OCI-M2 (cell line): ENCODE results near the gene NAT9.

Experiments
- DNase-seq: peaks from one replicate; lab custom pipeline; 2025; ENCODE audit not compliant: unreplicated experiment; lab: John Stamatoyannopoulos, UW

NAT9 gene

DNA sequence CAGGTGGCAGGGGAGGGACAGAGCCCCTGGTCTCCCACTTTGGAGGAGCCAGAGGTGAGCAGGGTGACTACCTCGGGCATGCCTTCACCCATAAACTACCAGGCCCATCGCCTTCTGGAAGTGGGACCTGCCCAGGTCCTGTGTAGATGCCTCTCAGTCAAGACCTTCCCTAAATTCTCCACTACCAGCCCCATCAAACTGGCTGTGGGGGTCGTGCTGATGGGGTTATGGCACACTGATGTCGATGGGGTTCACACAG, 44.9 kb downstream of the NAT9 start:
- no peak for DNase-seq

DNA sequence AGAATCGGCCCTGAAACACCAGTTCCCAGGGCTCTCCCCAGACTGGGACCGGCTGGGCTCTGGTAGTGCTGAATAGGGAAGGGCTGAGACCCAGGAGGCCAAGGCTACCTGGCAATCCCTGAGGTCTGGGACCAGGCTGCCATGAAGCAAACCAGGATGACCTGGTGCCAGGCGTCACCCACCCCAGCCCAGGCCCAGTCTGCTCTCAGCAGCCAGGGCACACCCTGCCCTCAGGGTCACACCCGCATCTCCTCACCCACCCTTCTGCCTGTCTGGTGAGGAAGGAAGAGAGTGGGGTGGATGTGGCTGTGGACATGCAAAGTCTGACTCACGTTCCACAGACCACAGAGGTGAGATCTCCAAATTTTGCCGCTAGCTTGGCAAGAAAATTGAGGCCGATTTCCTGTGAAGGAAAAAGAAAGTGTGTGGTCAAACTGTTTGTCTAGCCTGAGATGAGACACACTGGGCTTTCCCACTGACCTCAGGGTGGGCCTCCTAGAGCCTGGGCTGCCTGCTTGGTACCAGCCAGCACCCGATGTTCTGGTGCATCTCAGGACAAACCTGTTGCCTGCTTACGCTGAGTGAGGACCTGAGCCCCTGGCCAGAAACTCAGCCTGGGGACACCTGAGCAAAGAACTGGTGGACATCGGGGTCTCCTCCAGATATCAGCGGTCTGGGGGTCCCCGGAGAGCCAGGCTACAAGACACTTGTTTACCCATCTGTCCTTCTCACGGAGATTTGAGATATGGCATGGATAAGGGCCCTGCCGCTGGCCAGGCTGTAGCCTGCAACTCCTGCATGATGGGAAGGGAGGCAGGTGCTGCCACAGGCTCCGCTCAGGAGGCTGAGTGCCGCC, 45.4 kb downstream of the NAT9 start:
- no peak for DNase-seq

DNA sequence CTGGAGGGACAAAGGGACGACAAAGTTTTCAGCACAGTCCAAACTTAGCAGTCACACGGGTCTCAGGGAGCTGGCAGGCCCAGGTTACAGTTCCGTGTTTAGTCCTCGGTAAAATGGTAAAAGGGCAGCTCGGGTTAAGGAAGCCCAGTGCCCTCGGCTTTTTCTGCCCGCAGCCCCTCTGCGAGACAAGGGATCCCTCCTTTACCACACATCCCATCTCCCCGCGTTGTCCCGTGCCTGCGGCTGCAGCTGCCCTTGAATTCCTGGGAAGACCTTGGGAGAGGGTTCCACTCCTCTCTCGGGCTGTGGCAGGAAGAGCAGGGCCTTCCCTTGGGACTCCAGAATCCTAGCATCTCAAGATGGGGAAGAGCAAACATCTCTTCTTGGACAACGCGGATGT, 46.3 kb downstream of the NAT9 start:
- no peak for DNase-seq

DNA sequence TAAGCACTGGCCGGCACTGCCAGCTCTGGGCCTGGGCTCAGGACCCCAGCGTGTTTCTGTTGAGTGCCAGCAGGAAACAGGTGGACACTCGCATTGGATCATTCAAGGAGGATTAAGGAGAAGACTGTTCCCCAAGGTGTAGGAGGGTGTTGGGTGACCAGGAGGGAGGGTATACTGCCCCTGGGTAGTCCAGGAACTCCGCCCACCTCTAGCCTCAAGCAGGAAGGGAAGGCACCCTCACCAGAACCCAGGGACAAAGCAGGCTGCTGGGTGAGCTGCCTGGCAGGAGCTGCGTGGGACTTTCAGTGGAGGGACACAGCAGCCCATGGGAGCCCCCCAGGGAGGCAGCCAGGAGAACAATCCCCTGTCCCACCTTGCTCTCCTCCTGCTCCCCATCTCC, 46.8 kb downstream of the NAT9 start:
- DNase-seq = no peak

DNA sequence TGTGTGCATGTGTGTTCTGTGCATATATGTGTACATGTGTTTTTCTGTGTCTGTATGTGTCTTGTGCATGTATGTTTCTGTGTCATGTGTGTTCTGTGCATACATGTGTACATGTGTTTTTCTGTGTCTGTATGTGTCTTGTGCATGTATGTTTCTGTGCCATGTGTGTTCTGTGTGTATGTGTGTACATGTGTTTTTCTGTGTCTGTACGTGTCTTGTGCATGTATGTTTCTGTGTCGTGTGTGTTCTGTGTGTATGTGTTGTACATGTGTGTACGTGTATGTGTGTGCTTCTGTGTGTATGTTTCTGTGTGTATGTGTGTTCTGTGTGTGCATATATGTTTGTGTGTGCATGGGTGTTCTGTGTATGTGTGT, 47.5 kb downstream of the NAT9 start:
- DNase-seq = no peak

DNA sequence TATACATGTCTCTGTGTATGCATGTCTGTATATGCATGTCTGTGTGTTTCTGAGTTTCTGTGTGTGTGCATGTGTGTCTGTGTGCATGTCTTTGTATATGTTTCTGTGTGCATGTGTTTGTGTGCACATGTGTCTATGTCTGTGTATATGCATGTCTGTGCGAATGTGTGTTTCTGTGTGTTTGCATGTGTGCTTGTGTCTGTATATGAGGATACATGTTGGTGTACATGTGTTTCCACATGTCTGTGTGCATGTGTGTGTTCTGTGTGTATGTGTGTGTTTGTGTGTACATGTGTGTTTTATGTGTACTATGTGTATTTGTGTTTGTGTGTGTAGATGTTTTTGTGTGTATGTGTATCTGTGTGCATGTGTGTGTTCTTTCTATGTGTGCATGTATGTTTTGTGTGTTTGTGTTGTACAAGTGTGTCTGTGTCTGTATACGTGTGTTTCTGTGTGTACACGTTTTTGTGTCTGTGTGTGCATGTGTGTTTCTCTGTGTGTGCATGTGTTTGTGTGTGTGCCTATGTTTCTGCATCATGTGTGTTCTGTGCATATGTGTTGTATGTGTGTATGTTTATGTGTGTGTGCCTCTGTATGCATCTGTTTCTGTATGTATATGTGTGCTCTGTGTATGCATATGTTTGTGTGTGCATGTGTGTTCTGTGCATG, 48.0 kb downstream of the NAT9 start:
- DNase-seq = no peak

DNA sequence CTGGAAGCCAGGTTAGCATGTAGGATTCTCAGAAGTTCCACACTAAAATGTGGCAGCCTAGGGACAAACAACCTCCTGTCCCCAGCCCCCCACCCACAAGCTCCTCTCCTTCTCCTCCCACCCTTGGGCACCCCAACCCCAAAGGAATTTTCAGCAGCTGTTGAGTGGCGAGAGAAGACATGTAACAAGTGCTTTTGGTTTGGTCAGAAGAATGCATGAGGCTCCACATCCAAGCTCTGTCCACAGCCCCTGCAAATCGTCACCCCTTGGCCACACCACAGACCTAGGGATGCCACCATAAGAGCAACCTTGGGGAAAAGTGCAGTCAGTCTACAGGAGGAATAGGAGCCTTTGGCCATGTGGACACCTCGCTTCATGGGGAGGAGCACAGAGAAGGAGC, 51.0 kb downstream of the NAT9 start:
- DNase-seq = no peak

DNA sequence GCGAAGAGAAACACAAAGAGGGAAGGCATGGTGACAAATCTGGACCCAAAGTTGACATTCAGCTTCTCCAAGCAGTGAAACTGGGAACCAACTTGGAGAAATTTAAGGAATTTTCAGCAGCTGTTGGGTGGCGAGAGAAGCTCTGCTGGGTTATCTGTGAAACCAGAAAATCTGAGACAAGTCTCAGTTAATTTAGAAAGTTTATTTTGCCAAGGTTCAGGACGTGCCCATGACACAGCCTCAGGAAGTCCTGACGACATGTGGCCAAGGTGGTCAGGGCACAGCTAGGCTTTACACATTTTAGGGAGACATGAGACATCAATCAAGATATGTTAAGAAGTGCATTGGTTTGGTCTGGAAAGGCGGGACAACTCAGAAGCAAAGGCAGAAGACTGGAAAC, 52.3 kb downstream of the NAT9 start:
- DNase-seq = no peak

DNA sequence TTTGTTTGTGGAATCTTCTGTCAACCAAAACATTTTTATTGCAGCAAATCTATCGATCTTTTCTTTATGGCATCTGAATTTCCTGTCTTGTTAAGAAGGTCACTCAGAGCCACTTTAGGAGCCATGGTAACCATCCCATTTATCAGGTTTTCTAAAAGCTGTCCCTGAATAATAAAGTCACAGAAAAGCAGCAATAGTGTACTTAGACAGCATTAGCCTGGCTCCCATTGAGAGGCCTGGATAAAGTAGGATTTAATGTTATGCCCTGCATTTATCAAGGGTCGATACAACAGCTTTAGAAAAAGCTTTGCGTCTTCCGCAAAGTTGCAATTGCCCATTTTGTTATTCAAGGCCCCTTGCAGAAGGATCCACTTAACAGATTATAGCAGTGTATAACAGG, 53.4 kb downstream of the NAT9 start:
- DNase-seq = no peak
